ENCODE measurements around the gene NTRK3.

GRCh38 chr15:87826119-87826747, 430.3 kb downstream of the NTRK3 start:
- TF ChIP-seq POLR2A (IDR thresholded peaks at IDR 0.05; ENCODE audit: low read depth, low read length) (no peak), CTCF (IDR thresholded peaks at IDR 0.05; ENCODE audit: extremely low read depth in 1 of 2, insufficient read depth in 1 of 2, low read depth in 1 of 2, low read length in 2 of 2) (no peak), MAX (IDR thresholded peaks at IDR 0.05; ENCODE audit: insufficient read depth, insufficient read length) (no peak), EZH2 (IDR thresholded peaks at IDR 0.05; ENCODE audit: borderline replicate concordance, low read depth, low read length, severe bottlenecking) (no peak)

All from endothelial cell of umbilical vein (primary cell).